HG02981 (cell line): Measurements from ENCODE around the gene OLA1.

Experiments
- ATAC-seq: cut with Tn5 transposase; IDR thresholded peaks from one replicate; pipeline ENCODE4 v1.9.1; 2021; ENCODE audit warnings: mild to moderate bottlenecking, moderate library complexity; ENCODE audit not compliant: unreplicated experiment

Gene OLA1

GRCh38 chr2:174227748-174228147 lies 20.6 kb downstream of the OLA1 start:
- ATAC-seq = no peak

GRCh38 chr2:174224665-174225288 lies 23.6 kb downstream of the OLA1 start:
- ATAC-seq = no peak

- ATAC-seq = no peak
Observed at GRCh38 chr2:174224125-174224524, 24.2 kb downstream of the OLA1 start.

- ATAC-seq = no peak
Observed at GRCh38 chr2:174223388-174223787, 24.9 kb downstream of the OLA1 start.

GRCh38 chr2:174222154-174222553 lies 26.2 kb downstream of the OLA1 start:
- ATAC-seq = no peak

GRCh38 chr2:174219321-174219720 lies 29.0 kb downstream of the OLA1 start:
- ATAC-seq = no peak

- no peak for ATAC-seq
Observed at GRCh38 chr2:174218773-174219172, 29.6 kb downstream of the OLA1 start.

- ATAC-seq = no peak
Observed at GRCh38 chr2:174217869-174218268, 30.5 kb downstream of the OLA1 start.

GRCh38 chr2:174211954-174212353 lies 36.4 kb downstream of the OLA1 start:
- ATAC-seq = no peak

GRCh38 chr2:174210862-174211261 lies 37.5 kb downstream of the OLA1 start:
- no peak for ATAC-seq

GRCh38 chr2:174209325-174209724 lies 39.0 kb downstream of the OLA1 start:
- no peak for ATAC-seq

- ATAC-seq = no peak
Observed at GRCh38 chr2:174208026-174208425, 40.3 kb downstream of the OLA1 start.

- ATAC-seq = no peak
Observed at GRCh38 chr2:174205562-174205961, 42.8 kb downstream of the OLA1 start.

- no peak for ATAC-seq
Observed at GRCh38 chr2:174202188-174202587, 46.1 kb downstream of the OLA1 start.

- no peak for ATAC-seq
Observed at GRCh38 chr2:174198846-174199564, 49.3 kb downstream of the OLA1 start.

- ATAC-seq = no peak
Observed at GRCh38 chr2:174195253-174195652, 53.1 kb downstream of the OLA1 start.

- no peak for ATAC-seq
Observed at GRCh38 chr2:174193737-174194136, 54.6 kb downstream of the OLA1 start.

- no peak for ATAC-seq
Observed at GRCh38 chr2:174192664-174193063, 55.7 kb downstream of the OLA1 start.

GRCh38 chr2:174191342-174192074 lies 56.8 kb downstream of the OLA1 start:
- ATAC-seq = no peak

GRCh38 chr2:174184915-174185314 lies 63.4 kb downstream of the OLA1 start:
- no peak for ATAC-seq

GRCh38 chr2:174184504-174184903 lies 63.8 kb downstream of the OLA1 start:
- no peak for ATAC-seq

GRCh38 chr2:174183076-174183475 lies 65.3 kb downstream of the OLA1 start:
- ATAC-seq = no peak
